K562 (cell line): ENCODE results near the gene TRMT112. TPM values are rescaled to one million over a fixed set of nuclear protein-coding genes. Genes with fewer than 3 reads are reported as not detected.
A peak's percentile ranks its signal among the peaks of the same experiment; 100 is the strongest.

Source experiments
- BACH1 ChIP-seq: fragments of 200-800 bp; sonication (Bioruptor generic); IDR thresholded peaks from 2 replicates; pipeline ENCODE4 v1.6.1; 2016; ENCODE audit warnings: missing genetic modification characterization, missing compliant biosample characterization
- DPF2 ChIP-seq: fragments of 450-650 bp; IDR thresholded peaks from 2 replicates; pipeline ENCODE4 v1.6.1; 2016
- FOXA3 ChIP-seq, 2 experiments: fragments of 450-650 bp in 1 of 2; sonication (generic) in 1 of 2; formaldehyde crosslinking; IDR thresholded peaks in 1 of 2; conservative IDR thresholded peaks in 1 of 2; 2 replicates each; pipeline versions ENCODE4 v1.4.0 to v1.8.0; 2020 to 2022; ENCODE audit warnings: mild to moderate bottlenecking in 2 of 2, missing genetic modification reagents in 1 of 2
- FOXP1 ChIP-seq: sonication (generic); formaldehyde crosslinking; IDR thresholded peaks from 2 replicates; pipeline ENCODE4 v1.8.0; 2022; ENCODE audit warnings: mild to moderate bottlenecking, missing genetic modification reagents
- HIVEP1 ChIP-seq: fragments of 250-450 bp; sonication (Bioruptor Pico); IDR thresholded peaks from 2 replicates; pipeline ENCODE4 v1.4.0; 2020; ENCODE audit warnings: mild to moderate bottlenecking
- NFATC3 ChIP-seq: fragments of 450-650 bp; IDR thresholded peaks from 2 replicates; pipeline ENCODE4 v1.6.1; 2017; ENCODE audit warnings: mild to moderate bottlenecking
- NR0B1 ChIP-seq: fragments of 450-650 bp; IDR thresholded peaks from one replicate; pipeline ENCODE4 v1.6.1; 2018; ENCODE audit warnings: mild to moderate bottlenecking, moderate library complexity; ENCODE audit not compliant: partially characterized antibody
- NR2C1 ChIP-seq, 2 experiments: fragments of 450-650 bp; IDR thresholded peaks; 2 replicates each; pipeline ENCODE4 v1.6.1; 2017; ENCODE audit warnings: mild to moderate bottlenecking in 2 of 2, antibody characterized with exemption in 1 of 2, inconsistent platforms in 1 of 2, missing compliant biosample characterization in 1 of 2, missing genetic modification characterization in 1 of 2
- POLR2G ChIP-seq: fragments of 200-400 bp; formaldehyde crosslinking; IDR thresholded peaks from 2 replicates; pipeline ENCODE4 v1.6.1; 2017; ENCODE audit warnings: low read depth, mild to moderate bottlenecking, antibody characterized with exemption, low read length, moderate library complexity
- PPARD ChIP-seq: fragments of 250-450 bp; sonication (Bioruptor Pico); IDR thresholded peaks from 2 replicates; pipeline ENCODE4 v1.8.0; 2022; ENCODE audit warnings: inconsistent platforms, mild to moderate bottlenecking, moderate library complexity
- SMAD2 ChIP-seq: fragments of 150-350 bp; IDR thresholded peaks from 2 replicates; pipeline ENCODE4 v1.6.1; 2014; ENCODE audit warnings: low read depth, mild to moderate bottlenecking, low read length
- SMARCA5 ChIP-seq: fragments of 450-650 bp; IDR thresholded peaks from 2 replicates; pipeline ENCODE4 v1.6.1; 2016
- SRSF3 ChIP-seq: fragments of 200-400 bp; formaldehyde crosslinking; IDR thresholded peaks from 2 replicates; pipeline ENCODE4 v1.6.1; 2016; ENCODE audit warnings: mild to moderate bottlenecking, low read length, moderate library complexity; ENCODE audit not compliant: insufficient read depth
- YBX1 ChIP-seq: fragments of 450-650 bp; IDR thresholded peaks from 2 replicates; pipeline ENCODE4 v1.7.1; 2016; ENCODE audit warnings: mild to moderate bottlenecking
- ZNF512 ChIP-seq: IDR thresholded peaks from 2 replicates; pipeline ENCODE4 v1.6.1; 2016; ENCODE audit warnings: missing genetic modification characterization, missing compliant biosample characterization
- polyA plus RNA-seq, 8 experiments: library from polyadenylated mRNA; depleted of rRNA in 4 of 8; stranded (reverse) in 5 of 8; unstranded in 3 of 8; fragments of >200 nt; fragmentation: Nextera tagmentation in 2 of 8; fragmentation: Illumina TruSeq in 1 of 8; extraction: Ambion mirVana in 2 of 8; extraction: Trizol in 1 of 8; gene quantifications; 2 replicates each; pipeline versions ENCODE4 v1.2.1 to v1.2.3, GENCODE V29; 2011 to 2014; ENCODE audit warnings: inconsistent platforms in 1 of 8, missing spikeins in 1 of 8
- total RNA-seq, 7 experiments: library from RNA; depleted of rRNA in 6 of 7; stranded (reverse); fragments of >200 nt in 6 of 7; fragmentation: Illumina TruSeq in 2 of 7; extraction: Trizol in 2 of 7; gene quantifications; 2 replicates each; pipeline versions ENCODE4 v1.2.1 to v1.2.3, GENCODE V29; 2011 to 2021; ENCODE audit warnings: low replicate concordance in 1 of 7
- TF ChIP-seq, protein P1 (sequence below): sonication (generic); formaldehyde crosslinking; IDR thresholded peaks from 2 replicates; pipeline ENCODE4 v1.9.0; 2022; ENCODE audit warnings: mild to moderate bottlenecking, missing genetic modification reagents
- TF ChIP-seq, protein P2 (sequence below): fragments of 450-650 bp; IDR thresholded peaks from 2 replicates; pipeline ENCODE4 v1.6.1; 2016; ENCODE audit warnings: antibody characterized with exemption
- TF ChIP-seq, protein P3 (sequence below): IDR thresholded peaks from 2 replicates; pipeline ENCODE4 v1.6.1; 2011; ENCODE audit warnings: borderline replicate concordance, low read depth, mild to moderate bottlenecking, moderate library complexity, low read length; ENCODE audit not compliant: insufficient read depth, poor library complexity, severe bottlenecking

The TRMT112 gene
- total and polyA plus RNA-seq, 9 of the 15 experiments (the other 6 are each of a cell fraction or from before 2014, with no cell fraction given), result 162 to 444 (median 300) TPM

DNA sequence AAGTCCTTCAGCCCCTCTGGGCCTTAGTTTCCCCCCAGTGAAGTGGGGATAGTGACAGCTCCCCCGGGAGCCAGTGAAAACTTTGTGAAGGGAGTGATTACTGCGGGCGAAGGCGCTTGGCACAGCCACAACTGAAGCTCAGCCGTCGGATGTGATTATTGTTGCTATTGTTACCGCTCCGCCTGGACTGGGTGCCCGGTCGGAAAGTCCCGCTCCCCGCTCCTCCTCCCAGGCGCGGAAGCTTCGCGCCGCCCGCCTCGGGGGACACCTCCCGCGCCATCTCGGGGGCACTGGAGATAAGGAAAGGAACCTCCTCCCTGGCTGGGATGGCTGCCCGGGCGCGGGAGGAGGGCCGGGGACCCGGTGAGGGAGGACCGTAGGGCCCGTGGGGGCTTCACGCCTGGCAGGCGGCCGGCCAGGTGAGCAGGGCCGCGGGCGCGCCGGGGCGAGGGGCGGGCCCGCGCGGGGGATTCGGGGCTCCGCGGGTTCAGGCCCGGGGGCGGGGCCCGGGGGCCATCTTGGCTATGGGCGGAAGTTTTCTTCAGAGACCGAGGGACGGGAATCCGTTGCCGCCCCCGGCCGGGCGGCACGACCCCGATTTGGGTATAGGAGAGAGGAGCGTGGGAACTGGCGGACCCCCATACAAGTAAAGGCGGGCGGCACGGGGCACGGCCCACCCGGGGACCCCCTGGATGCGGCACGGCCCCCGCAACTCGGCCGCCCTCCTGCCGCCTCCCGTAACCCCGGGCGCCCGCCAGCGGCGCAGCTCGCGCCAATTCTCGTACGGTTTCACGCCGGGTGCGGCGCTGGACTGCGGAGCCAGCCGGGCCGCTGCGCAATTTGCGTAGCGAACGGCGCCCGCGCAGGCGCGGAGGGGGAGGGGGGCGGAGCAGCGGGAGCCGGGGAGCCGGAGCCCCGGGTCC is 32.1 kb downstream of the TRMT112 start, which contains the start of gene GPR137 (continued):
- TF ChIP-seq, protein P1, sequence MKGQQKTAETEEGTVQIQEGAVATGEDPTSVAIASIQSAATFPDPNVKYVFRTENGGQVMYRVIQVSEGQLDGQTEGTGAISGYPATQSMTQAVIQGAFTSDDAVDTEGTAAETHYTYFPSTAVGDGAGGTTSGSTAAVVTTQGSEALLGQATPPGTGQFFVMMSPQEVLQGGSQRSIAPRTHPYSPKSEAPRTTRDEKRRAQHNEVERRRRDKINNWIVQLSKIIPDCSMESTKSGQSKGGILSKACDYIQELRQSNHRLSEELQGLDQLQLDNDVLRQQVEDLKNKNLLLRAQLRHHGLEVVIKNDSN, result peak; percentile 5; the same call in 1 of the 2 replicates
- TF ChIP-seq SRSF3 (no peak), NR2C1 (IDR thresholded peaks at IDR 0.05) (peak; percentile 74), NR2C1 (tag; IDR thresholded peaks at IDR 0.05) (peak; percentile 83), NR0B1 (no peak), FOXA3 (CRISPR knock-in tag; conservative IDR thresholded peaks at IDR 0.05 in 1 of 2, IDR thresholded peaks at IDR 0.05 in 1 of 2) (no peak), NFATC3 (no peak), SMAD2 (no peak), SMARCA5 (no peak), PPARD (CRISPR knock-in tag) (no peak), YBX1 (no peak), POLR2G (peak; percentile 81), ZNF512 (tag) (no peak), BACH1 (no peak), FOXP1 (CRISPR knock-in tag) (peak; percentile 79; the same call in 1 of the 2 replicates), DPF2 (peak; percentile 32; the same call in 1 of the 2 replicates), HIVEP1 (peak; percentile 72; the same call in 1 of the 2 replicates)
- TF ChIP-seq, protein P2, sequence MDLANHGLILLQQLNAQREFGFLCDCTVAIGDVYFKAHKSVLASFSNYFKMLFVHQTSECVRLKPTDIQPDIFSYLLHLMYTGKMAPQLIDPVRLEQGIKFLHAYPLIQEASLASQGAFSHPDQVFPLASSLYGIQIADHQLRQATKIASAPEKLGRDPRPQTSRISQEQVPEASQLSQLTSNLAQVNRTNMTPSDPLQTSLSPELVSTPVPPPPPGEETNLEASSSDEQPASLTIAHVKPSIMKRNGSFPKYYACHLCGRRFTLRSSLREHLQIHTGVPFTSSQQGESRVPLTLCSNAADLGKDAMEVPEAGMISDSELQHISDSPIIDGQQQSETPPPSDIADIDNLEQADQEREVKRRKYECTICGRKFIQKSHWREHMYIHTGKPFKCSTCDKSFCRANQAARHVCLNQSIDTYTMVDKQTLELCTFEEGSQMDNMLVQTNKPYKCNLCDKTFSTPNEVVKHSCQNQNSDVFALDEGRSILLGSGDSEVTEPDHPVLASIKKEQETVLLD, result 0 out of 2 replicates have a peak, but pooled peaks have one; percentile 38
- TF ChIP-seq, protein P3, sequence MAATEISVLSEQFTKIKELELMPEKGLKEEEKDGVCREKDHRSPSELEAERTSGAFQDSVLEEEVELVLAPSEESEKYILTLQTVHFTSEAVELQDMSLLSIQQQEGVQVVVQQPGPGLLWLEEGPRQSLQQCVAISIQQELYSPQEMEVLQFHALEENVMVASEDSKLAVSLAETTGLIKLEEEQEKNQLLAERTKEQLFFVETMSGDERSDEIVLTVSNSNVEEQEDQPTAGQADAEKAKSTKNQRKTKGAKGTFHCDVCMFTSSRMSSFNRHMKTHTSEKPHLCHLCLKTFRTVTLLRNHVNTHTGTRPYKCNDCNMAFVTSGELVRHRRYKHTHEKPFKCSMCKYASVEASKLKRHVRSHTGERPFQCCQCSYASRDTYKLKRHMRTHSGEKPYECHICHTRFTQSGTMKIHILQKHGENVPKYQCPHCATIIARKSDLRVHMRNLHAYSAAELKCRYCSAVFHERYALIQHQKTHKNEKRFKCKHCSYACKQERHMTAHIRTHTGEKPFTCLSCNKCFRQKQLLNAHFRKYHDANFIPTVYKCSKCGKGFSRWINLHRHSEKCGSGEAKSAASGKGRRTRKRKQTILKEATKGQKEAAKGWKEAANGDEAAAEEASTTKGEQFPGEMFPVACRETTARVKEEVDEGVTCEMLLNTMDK, result peak; percentile 23
